Prostate gland (tissue), 2 donors: ENCODE measurements around the gene G6PC3. TPM values are rescaled to one million over a fixed set of nuclear protein-coding genes. Genes with fewer than 3 reads are reported as not detected.
"Not testable (repeated sequence)": the region's sequence is repeated elsewhere in the genome, so short reads cannot be mapped to it uniquely, and the experiment has no call there.

ENCODE experiments used
- DNase-seq: peaks from one replicate; pipeline ENCODE4 v3.0.0-alpha.2; 2019; ENCODE audit warnings: low spot score
- H3K27ac ChIP-seq, 2 donors: fragments of 200-600 bp; sonication (generic); 2 replicates each; pipeline ENCODE4 v1.5.1; 2017 to 2019
- H3K27me3 ChIP-seq: fragments of 200-600 bp; sonication (generic); replicated peaks from 2 replicates; pipeline ENCODE4 v1.5.1; 2019; ENCODE audit not compliant: insufficient read depth
- H3K36me3 ChIP-seq, 2 donors: fragments of 200-600 bp; sonication (generic); 1 replicate in 1 of 2; 2 replicates in 1 of 2; pipeline versions ENCODE4 v1.5.1 to v1.8.1; 2017 to 2019
- H3K4me1 ChIP-seq: fragments of 200-600 bp; sonication (generic); replicated peaks from 2 replicates; pipeline ENCODE4 v1.5.1; 2019
- H3K4me3 ChIP-seq, 2 donors: fragments of 200-600 bp; sonication (generic); 2 replicates each; pipeline ENCODE4 v1.5.1; 2017 to 2019
- H3K9me3 ChIP-seq: fragments of 200-600 bp; sonication (generic); 2 replicates; pipeline ENCODE4 v1.5.1; 2017
- POLR2A ChIP-seq: fragments of 450-650 bp; IDR thresholded peaks from one replicate; pipeline ENCODE4 v1.6.1; 2016; ENCODE audit warnings: antibody characterized with exemption, mild to moderate bottlenecking
- POLR2AphosphoS5 ChIP-seq: sonication (generic); formaldehyde crosslinking; IDR thresholded peaks from one replicate; pipeline ENCODE4 v1.6.1; 2017; ENCODE audit warnings: antibody characterized with exemption
- WGBS: methylation state at CpG from one replicate; pipeline ENCODE4 v1.1.5; 2018; 5-methylcytosine and 5-hydroxymethylcytosine counted together
- intact Hi-C: fragments of 100-400 bp; cut with DNase I; formaldehyde crosslinking; loops from one replicate; pipeline ENCODE4 v1.14.2; 2022
- total RNA-seq, 2 donors: library from RNA; depleted of rRNA; stranded (reverse); fragments of >200 nt; gene quantifications; one replicate each; pipeline ENCODE4 v1.1.0, GENCODE V29; 2016
- TF ChIP-seq, protein P1 (sequence below), 4 experiments: fragments of 200-600 bp in 2 of 4; fragments of 450-650 bp in 2 of 4; sonication (generic) in 2 of 4; IDR thresholded peaks; 1 replicate in 3 of 4; 2 replicates in 1 of 4; pipeline ENCODE4 v1.5.1; 2016 to 2019; ENCODE audit warnings: antibody characterized with exemption in 4 of 4, mild to moderate bottlenecking in 2 of 4, moderate library complexity in 2 of 4

Gene G6PC3
- total RNA-seq, 2 donors from 2014 or later = 68.9 to 84.8 TPM

DNA sequence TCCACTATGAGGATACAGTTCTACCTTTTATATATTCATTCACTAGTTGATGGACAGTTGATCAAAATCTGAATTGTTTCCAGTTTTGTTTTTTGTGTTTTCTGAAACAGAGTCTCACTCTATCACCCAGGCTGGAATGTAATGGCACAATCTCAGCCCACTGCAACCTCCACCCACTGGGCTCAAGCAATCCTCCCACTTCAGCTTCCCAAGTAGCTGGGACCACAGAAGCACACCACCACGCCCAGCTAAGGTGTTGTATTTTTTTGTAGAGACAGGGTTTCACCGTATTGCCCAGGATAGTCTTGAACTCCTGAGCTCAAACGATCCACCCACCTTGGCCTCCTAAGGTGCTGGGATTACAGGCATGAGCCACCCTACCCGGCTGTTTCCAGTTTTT is 25.0 kb upstream of the G6PC3 start:
- Histone ChIP-seq H3K36me3 (no peaks in the 10 kb centered on the region), H3K4me1 (peaks cover 3% of the 10 kb centered on the region), H3K27me3 (no peaks in the 10 kb centered on the region), H3K9me3 (no peaks in the 10 kb centered on the region), H3K27ac (no peak overlapping the region), H3K4me3 (no peak overlapping the region)
- WGBS = 89% methylated on average over 4 of the region's 4 CpGs
- DNase-seq = no peak
- intact Hi-C loops = no loop called here
- TF ChIP-seq POLR2A (no peak), POLR2AphosphoS5 (no peak)
- TF ChIP-seq, protein P1, sequence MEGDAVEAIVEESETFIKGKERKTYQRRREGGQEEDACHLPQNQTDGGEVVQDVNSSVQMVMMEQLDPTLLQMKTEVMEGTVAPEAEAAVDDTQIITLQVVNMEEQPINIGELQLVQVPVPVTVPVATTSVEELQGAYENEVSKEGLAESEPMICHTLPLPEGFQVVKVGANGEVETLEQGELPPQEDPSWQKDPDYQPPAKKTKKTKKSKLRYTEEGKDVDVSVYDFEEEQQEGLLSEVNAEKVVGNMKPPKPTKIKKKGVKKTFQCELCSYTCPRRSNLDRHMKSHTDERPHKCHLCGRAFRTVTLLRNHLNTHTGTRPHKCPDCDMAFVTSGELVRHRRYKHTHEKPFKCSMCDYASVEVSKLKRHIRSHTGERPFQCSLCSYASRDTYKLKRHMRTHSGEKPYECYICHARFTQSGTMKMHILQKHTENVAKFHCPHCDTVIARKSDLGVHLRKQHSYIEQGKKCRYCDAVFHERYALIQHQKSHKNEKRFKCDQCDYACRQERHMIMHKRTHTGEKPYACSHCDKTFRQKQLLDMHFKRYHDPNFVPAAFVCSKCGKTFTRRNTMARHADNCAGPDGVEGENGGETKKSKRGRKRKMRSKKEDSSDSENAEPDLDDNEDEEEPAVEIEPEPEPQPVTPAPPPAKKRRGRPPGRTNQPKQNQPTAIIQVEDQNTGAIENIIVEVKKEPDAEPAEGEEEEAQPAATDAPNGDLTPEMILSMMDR (IDR thresholded peaks at IDR 0.05) = no peak

DNA sequence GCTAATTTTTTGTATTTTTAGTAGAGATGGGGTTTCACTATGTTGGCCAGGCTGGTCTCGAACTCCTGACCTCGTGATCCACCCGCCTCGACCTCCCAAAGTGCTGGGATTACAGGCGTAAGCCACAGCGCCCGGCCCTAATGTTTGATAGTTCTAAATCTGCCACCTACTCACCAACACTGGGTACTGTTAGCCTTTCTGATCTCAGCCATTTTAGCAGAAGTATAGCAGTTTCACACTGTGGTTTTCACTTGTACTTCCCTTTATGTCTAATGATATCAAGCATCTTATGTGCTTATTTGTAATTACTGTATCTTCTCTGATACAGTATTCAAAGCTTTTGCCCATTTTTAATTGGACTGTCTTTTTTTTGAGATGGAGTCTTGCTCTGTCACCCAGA is 23.6 kb upstream of the G6PC3 start:
- H3K4me1 ChIP-seq, intact Hi-C loops, DNase-seq, H3K4me3 ChIP-seq, H3K27ac ChIP-seq, H3K36me3 ChIP-seq, H3K27me3 ChIP-seq, H3K9me3 ChIP-seq: not testable (repeated sequence)
- 98% methylated on average over 7 of the region's 7 CpGs for WGBS

DNA sequence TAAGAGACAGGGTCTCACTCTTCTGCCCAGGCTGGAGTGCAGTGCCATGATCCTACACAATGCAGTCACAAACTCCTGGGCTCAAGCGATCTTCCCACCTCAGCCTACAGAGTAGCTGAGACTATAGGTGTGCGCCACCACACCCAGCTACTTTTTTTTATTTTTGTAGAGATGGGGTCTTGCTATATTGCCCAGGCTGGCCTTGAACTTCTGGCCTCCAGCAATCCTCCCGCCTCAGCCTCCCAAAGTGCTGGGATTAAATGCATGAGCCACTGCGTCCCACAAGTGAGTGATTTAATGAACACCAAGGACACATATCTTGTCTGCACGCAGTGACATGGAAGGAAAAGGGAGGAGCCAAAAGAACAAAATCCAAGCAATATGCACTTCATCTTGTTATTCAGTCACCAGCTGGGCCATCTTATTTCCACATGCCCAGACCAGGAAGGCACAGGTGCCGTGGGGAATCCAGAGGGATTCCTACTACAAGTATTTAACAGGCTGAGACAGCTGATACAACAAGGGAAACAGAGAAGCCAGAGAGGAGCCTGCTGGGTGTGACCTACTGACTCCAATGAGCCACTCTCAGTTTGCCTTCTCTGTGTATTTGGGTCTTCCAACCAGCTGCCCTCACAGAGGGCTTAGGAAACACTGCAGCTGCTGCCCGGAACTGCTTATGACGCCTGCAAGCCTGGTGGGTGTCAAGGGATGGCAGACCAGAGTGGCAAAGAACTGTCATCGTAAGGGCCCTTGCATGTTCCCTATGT is 21.1 kb upstream of the G6PC3 start:
- Histone ChIP-seq H3K27ac (no peak overlapping the region), H3K4me1 (peaks cover 3% of the 10 kb centered on the region), H3K9me3 (no peaks in the 10 kb centered on the region), H3K36me3 (peaks cover 0 to 7% of the 10 kb centered on the region in 2 donors), H3K27me3 (no peaks in the 10 kb centered on the region), H3K4me3 (no peak overlapping the region)
- TF ChIP-seq POLR2AphosphoS5 (no peak), POLR2A (no peak)
- TF ChIP-seq, protein P1 (IDR thresholded peaks at IDR 0.05) = no peak
- intact Hi-C loops = no loop called here
- DNase-seq = no peak
- WGBS = 94% methylated on average over 9 of the region's 9 CpGs

DNA sequence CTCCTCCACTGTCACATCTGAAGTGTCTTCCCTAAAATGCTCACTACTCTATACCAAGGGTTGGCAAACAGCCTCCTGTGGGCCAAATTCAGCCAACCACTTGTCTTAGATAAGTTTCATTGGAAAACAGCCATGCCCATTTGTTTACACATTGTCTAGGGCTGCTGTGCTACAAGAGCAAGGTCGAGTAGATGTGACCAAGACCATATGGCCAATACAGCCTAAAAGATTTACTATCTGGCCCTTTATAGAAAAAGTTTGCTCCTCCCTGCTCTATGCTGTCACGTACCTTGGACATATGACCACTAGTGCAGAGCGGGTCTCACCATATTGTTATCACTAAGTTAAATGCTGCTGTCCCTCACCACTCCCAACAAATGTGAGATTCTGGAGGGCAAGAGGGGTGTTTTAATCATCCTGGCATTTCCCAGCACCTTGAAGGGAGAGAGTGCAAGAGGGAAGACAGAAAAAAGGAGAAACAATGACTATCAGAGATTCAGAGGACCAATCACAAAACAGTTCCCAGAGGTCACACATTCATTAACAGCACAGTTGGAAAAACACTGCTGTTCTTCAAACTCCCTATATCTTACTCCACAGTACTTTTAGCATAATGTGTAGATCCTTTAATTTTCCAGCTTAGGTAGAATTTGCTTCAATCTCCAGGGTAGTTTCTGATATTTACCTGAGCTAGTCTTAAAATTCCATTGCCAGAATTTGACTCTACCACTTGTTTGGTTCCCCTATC is 17.2 kb upstream of the G6PC3 start:
- 49% methylated on average over 3 of the region's 3 CpGs for WGBS
- no peak for DNase-seq
- H3K9me3 ChIP-seq = no peaks in the 10 kb centered on the region
- no peak overlapping the region for H3K27ac ChIP-seq
- intact Hi-C loops = no loop called here
- TF ChIP-seq, protein P1 (IDR thresholded peaks at IDR 0.05) = no peak
- TF ChIP-seq POLR2AphosphoS5 (no peak), POLR2A (no peak)
- H3K27me3 ChIP-seq = no peaks in the 10 kb centered on the region
- peaks cover 3% of the 10 kb centered on the region for H3K4me1 ChIP-seq
- no peak overlapping the region for H3K4me3 ChIP-seq
- H3K36me3 ChIP-seq = peaks cover 0 to 7% of the 10 kb centered on the region in 2 donors

DNA sequence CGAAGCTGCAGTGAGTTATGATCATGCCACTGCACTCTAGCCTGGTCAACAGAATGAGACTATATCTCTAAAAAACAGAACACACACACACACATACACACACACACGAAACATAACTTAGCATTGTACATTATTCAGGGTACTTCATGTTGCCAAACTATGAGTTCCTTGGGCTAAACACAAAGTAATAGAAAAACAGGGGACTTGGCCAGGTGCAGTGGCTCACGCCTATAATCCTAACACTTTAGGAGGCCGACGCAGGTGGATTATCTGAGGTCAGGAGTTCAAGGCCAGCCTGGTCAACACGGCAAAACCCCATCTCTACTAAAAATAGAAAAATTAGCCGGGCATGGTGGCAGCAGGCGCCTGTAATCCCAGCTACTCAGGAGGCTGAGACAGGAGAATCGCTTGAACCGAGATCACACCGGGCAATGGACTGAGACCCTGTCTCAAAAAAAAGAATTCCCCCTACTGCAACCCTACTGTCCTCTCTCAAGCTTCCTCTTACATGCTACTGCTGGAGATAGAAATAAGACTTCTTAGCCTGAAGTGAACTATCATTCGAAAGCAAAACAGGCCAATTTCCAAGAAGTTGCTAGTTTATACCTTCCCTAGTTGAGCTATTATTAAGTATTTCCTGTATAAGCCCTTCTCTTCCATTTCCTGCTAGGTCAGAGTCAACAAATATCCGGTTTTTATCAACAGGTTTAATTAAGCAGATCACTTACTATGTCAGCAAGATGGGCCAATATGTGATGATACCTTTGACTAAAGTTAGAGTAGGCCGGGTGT is 11.2 kb upstream of the G6PC3 start:
- WGBS = 95% methylated on average over 14 of the region's 14 CpGs
- Histone ChIP-seq H3K36me3 (peaks cover 0 to 6% of the 10 kb centered on the region in 2 donors), H3K4me3 (no peak overlapping the region), H3K27me3 (no peaks in the 10 kb centered on the region), H3K27ac (no peak overlapping the region), H3K4me1 (no peaks in the 10 kb centered on the region), H3K9me3 (no peaks in the 10 kb centered on the region)
- intact Hi-C loops = no loop called here
- no peak for DNase-seq
- TF ChIP-seq, protein P1 (IDR thresholded peaks at IDR 0.05) = no peak
- no peak for TF ChIP-seq POLR2A
- TF ChIP-seq POLR2AphosphoS5 = no peak
